Activated T-cell treated with anti-CD3 and anti-CD28 coated beads, Interleukin-2, amount 50 U/mL, for 1 hour (primary cell): Measurements from ENCODE around the gene TANGO6.
"Not testable (repeated sequence)": the region's sequence is repeated elsewhere in the genome, so short reads cannot be mapped to it uniquely, and the experiment has no call there.

ENCODE experiments used
- DNase-seq: peaks from one replicate; pipeline ENCODE4 v3.0.0-alpha.2; 2020

The TANGO6 gene

GRCh38 chr16:68978303-68978954, 135.1 kb downstream of the TANGO6 start:
- no peak for DNase-seq

DNA sequence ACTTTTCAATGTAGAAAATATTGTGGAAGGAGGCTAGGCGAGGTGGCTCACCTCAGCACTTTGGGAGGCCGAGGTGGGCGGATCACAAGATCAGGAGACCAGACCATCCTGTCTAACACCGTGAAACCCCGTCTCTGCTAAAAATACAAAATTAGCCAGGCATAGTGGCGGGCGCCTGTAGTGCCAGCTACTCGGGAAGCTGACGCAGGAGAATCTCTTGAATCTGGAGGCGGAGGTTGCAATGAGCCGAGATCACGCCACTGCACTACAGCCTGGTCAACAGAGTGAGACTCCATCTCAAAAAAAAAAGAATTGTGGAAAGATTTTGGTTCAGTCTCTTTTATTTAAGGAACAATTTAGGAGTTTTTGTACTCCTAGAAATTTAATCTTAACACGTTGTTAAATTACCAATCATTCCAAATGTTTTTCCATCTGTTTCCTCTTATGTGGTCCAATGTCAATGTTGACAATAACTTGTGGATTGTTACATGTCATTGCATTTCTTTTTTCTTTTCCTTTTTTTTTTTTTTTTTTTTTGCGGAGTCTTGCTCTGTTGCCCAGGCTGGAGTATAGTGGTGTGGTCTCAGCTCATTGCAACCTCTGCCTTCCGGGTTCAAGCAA, 137.5 kb downstream of the TANGO6 start:
- no peak for DNase-seq

- no peak for DNase-seq
Observed at GRCh38 chr16:68981971-68982370, 138.6 kb downstream of the TANGO6 start.

GRCh38 chr16:68984467-68984866, 141.1 kb downstream of the TANGO6 start:
- no peak for DNase-seq

DNA sequence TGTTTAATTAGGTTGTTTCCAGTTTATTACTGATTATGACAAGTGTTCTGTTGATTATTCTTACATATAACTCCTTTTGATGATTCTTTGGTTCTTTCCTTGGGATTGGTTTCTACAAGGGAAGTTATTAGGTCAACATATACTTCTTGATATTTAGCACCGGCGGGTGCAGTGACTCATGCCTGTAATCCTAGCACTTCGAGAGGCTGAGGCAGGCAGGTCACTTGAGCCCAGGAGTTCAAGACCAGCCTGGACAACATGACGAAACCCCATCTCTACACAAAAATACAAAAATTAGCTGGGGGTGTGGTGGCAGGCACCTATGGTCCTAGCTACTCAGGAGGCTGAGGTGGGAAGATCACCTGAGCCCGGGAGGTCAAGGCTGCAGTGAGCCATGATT, 141.9 kb downstream of the TANGO6 start:
- no peak for DNase-seq

DNA sequence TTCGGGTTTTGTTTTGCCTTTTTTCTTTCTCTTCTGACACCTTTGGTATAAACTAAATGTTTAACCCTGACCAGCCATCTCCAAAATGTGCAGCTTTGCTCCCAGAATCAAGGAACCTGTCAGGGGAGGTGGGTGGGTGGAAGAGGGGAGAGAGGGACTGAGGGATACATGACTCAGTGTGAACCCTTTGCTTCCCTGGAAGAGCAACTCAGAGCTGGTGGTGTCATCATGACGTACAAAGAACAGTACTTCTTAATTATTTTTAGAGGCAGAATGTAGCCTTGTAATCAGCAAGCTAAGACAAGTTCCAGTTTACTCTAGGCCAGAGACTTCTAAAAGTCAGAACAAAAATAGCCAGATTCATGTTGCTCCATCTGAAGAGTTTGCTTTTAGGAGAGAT, 142.5 kb downstream of the TANGO6 start:
- no peak for DNase-seq

DNA sequence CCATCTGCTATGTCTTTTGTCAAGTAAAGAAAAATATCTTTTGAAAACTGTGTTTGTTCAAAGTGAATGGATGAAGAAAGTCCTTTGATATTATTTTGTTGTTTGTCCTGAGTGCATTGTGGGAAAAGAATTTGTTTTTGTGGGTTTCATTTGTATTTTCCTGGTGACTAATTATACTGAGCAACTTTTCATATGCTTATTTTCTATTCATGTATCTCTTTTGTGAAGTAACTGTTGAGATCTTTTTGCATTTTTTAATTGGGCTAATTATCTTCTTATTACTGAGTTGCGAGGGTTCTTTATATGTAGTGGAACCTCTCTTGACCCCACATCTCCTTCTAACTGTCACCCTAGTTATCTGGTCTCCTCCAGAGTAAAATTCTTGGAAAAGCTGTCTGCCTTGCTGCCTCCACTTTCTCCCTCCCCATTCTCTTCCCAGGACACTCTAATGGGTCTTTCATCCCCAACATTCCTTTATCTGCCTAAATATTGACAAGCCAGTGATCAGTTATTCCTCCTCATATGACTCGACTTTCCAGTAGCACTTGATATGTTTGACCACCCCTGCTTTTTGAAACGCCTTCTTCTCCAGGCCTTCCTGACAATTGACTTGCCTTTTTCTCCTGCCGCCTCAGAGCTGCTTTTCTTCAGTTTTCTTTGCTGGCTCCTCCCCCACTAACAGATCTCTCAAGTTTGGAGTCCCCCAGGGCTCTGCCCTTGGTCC, 144.6 kb downstream of the TANGO6 start:
- DNase-seq, result no peak

GRCh38 chr16:68990172-68990845, 147.0 kb downstream of the TANGO6 start:
- not testable (repeated sequence) for DNase-seq

GRCh38 chr16:68991075-68991474, 147.7 kb downstream of the TANGO6 start:
- DNase-seq, result no peak

GRCh38 chr16:68992521-68992920, 149.2 kb downstream of the TANGO6 start:
- no peak for DNase-seq

DNA sequence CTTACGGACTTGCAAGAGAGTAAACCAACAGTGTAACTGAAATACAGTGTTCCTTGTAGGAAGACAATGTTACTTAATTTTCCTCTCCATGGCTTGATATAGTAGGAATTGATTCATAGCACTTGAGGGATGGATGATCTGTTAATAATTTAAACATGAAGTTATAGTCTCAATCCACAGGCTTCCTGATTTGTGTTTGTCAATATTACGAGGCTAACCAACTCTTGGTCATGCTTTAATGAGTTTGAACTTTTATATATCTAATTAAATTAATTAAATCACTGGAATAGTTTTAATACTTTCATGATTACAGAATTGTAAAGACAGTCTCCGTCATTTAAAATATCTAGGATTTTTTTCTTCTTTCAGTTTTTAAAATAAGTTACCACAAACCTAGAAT, 150.1 kb downstream of the TANGO6 start:
- no peak for DNase-seq

GRCh38 chr16:68993885-68994284, 150.6 kb downstream of the TANGO6 start:
- DNase-seq, result no peak

DNA sequence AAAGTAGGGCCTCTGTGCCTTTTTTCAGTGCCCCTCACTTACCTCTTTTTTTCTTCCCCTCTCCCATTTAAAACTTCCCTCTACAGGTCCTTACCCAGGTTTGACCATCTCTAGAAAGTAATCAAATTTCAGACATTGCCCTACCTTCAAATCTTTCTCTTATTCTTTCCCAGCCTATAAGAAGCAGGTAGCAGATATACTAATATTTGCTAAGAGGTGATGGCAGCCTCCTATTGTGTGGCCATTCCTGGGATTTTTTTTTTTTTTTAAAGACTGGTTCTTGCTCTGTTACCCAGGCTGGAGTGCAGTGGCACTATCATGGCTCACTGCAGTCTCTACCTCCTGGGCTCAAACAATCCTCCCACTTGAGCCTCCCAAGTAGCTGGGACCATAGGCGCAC, 151.0 kb downstream of the TANGO6 start:
- no peak for DNase-seq

DNA sequence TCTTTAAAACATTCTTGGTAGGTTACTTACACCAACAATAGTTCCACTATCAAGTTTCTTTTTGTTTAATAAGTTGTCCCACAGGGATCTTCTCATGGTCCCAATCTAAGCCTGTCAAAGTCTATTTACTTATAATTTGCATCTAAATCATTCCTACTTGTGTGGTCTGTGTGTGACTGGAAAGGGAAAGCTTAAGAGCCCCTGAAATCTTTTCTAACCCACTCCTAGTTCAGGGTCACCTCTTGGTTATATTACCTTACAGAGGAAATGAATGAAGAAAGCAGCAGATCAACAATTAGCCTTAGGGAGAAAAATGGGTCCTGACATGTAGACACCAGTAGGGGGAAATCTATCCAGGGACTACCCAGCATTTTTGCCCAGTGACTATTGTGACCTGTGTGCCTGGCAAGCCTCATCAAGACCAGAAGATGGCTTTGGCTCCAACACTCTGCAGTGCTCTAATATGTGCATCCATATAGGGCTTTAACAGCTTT, 151.7 kb downstream of the TANGO6 start:
- no peak for DNase-seq

- DNase-seq, result no peak
Observed at GRCh38 chr16:68997564-68997963, 154.2 kb downstream of the TANGO6 start.

DNA sequence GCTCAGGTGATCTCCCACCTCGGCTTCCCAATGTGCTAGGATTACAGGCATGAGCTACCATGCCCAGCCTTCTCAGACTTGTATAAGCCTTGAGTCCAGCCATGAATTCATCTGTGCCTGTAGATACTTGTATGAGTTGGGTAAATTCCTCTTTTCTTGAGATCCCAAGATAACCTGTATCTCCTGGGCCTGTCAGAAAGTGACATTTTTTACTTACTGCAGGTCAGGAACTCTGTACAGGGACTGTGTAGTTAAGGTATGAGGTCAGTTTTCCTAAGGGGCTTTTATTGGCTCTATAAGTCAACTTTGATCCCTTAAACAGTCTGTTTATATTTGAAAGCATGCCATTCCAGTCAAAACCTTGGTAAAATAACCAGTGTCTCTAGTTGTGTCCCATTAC, 155.8 kb downstream of the TANGO6 start:
- no peak for DNase-seq

DNA sequence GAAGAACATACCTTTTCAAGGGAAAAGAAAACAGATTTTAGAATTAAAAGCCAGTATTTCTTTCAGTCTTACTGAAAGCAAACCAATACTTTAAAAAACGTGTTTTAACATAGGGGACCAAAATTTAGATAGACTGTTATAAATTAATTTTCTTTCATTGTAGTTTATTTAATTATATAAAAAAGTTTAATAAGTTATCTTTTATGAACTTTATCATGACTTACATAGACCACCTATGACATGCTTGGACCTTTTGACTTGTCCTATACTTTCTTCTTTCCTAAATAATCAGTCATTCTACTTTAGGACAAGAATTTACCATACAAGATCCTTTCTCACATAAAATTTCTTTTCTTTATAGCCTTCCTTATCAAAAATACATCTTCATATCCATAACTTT, 160.2 kb downstream of the TANGO6 start:
- DNase-seq, result no peak

DNA sequence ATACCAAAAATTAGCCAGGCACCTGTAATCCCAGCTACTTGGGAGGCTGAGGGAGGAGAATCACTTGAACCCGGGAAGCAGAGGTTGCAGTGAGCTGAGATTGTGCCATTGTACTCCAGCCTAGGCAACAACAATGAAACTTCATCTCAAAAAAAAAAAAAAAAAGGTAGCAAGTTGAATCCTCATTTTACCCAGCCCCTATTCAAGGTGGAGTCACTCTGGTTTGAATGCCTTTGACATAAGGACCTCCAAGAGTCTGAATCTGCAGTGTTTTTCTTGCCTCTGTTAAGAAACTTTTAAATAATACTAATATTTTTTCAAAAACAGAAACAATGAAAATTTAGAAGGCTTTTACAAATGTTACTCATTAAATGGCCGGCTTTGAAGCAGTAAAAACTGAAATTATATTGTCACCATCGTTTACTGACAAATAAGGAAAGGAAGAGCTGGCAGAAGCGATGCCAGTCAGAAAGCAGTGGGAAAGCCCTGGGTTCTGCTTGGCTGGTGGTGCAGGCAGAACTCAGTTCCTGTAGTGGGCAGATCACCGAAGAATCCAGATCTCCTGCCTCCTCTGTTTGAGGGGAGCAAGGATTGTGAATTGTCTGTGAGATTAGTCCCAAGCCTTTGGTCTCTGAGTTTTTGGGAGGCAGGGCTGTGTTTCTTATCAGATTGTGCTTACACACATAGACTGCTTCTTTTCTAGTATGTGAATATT, 162.5 kb downstream of the TANGO6 start:
- DNase-seq, result no peak

DNA sequence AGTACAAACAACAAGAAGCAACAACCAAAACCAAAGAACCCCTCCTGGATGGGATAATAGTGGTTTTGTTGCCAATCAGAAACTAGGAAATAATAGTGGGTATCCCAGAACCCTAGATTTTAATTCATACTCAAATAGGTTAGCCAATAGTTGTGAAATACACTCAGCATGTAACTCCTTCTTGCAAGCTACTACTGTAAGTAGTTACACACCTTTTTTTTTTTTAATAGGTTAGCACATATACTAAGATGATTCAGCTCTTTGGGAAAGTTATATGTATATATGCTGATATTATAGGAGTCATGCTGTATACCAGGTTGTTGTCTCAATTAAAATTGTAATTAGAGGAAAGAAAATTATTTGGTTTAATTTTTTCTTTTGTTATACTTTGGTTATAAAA, 169.6 kb downstream of the TANGO6 start:
- no peak for DNase-seq

DNA sequence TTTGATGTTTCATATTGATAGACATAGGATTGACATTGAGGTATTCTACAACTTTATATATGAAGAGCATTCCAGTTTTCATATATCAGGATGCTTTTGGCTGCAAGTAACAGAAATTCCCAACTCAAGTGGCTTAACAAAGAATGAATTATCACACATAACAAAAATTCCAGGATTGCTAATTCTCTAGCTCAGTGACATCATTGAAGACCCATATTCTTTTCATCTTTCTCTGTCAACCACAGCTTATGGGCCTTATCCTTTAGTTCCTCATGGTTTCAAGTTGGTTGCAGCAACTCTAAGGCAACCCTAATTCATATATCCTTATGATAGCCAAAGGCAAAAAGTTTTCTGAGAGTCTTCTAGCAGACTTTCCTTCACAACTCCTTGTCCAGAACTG, 170.7 kb downstream of the TANGO6 start:
- no peak for DNase-seq

DNA sequence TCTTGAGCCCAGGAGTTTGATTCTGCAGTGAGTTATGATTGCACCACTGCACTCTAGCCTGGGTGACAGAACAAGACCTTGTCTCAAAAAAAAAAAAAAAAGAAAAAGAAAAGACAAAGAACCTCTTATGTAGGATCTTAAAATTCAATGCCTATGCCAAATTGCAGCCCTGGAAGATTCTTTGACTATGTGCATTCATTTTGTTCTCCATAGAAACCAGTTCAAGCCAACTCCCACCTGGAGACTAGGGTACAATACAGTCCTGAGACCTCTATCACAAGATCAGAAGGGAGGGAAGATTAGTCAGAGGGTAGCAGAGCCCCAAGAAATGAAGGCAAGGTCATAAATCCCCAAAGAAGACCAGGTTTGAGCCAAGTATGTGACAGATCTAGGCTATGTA, 171.5 kb downstream of the TANGO6 start:
- no peak for DNase-seq

GRCh38 chr16:69017036-69017783, 173.9 kb downstream of the TANGO6 start:
- DNase-seq, result no peak
